Stromal cell of bone marrow (primary cell): ENCODE measurements around the gene FBXW10B.
"Not testable (repeated sequence)": the region's sequence is repeated elsewhere in the genome, so short reads cannot be mapped to it uniquely, and the experiment has no call there.

Experiments used
- DNase-seq: peaks from one replicate; pipeline ENCODE4 v3.0.0-alpha.2; 2012; ENCODE audit warnings: low read depth

Gene FBXW10B, protein sequence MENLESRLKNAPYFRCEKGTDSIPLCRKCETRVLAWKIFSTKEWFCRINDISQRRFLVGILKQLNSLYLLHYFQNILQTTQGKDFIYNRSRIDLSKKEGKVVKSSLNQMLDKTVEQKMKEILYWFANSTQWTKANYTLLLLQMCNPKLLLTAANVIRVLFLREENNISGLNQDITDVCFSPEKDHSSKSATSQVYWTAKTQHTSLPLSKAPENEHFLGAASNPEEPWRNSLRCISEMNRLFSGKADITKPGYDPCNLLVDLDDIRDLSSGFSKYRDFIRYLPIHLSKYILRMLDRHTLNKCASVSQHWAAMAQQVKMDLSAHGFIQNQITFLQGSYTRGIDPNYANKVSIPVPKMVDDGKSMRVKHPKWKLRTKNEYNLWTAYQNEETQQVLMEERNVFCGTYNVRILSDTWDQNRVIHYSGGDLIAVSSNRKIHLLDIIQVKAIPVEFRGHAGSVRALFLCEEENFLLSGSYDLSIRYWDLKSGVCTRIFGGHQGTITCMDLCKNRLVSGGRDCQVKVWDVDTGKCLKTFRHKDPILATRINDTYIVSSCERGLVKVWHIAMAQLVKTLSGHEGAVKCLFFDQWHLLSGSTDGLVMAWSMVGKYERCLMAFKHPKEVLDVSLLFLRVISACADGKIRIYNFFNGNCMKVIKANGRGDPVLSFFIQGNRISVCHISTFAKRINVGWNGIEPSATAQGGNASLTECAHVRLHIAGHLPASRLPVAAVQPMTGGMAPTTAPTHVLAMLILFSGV

DNA sequence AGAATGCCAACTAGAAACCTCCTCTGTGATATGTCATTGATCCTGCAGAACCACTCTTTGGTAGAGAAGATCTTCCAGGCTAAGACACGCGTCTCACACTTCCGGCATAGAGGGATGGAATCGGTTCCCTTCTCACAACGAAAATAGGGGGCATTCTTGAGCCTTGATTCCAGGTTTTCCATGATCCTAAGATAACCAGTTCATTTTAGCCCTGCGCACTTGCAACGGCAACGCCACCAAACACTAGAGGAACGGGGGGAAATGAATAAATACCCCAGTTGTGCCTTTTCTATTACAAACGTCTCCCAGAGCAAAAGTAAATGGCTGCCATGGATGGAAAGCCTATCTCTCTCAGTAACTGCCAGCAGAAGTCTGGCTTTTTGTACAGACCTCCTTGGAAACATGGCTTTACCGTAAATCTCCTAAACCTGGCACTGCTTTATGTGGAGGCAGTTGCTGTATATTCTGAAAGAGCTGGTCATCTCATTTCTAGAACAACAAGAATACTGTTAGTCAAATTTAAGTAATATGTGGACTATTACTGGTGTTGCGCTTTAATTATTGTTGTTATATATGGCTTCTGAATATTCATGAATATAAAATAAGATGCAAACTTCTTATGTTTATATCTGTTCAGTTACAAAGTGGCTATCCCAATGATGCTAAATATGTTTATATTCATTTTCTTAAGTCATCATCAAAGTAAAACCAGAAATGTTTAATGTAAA lies at the start of gene FBXW10B:
Gene FBXW10B, minus strand, starts transcription at position 374 of the 728 bp plus-strand sequence. Its CDS starts 192 bp downstream, at position 182.
- DNase-seq: not testable (repeated sequence)

DNA sequence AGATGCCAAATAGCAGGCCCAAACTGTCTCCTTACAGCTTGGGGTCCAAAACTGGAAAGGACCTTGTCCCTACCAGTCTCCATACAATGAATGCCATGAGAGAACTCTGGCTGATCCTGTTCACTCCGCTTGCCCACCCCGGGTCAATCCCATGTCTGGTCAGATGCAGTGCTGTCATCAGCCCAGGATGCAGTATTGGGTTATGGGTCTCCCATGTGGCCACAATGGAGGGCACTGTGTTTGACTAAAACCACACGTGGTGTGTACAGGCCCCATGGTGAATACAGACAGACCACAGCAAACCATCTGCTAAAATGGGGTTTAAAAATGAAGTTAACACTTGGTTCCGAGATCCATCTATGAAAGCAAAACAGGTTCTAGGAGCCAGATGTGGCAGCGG lies 44.2 kb upstream of the FBXW10B start:
- DNase-seq: no peak

- DNase-seq: no peak
Observed at GRCh38 chr17:15663176-15663575, 43.7 kb upstream of the FBXW10B start.

- no peak for DNase-seq
Observed at GRCh38 chr17:15662681-15663080, 43.2 kb upstream of the FBXW10B start.

- no peak for DNase-seq
Observed at GRCh38 chr17:15660077-15660476, 40.6 kb upstream of the FBXW10B start.

GRCh38 chr17:15659663-15660062 lies 40.2 kb upstream of the FBXW10B start:
- DNase-seq: no peak

DNA sequence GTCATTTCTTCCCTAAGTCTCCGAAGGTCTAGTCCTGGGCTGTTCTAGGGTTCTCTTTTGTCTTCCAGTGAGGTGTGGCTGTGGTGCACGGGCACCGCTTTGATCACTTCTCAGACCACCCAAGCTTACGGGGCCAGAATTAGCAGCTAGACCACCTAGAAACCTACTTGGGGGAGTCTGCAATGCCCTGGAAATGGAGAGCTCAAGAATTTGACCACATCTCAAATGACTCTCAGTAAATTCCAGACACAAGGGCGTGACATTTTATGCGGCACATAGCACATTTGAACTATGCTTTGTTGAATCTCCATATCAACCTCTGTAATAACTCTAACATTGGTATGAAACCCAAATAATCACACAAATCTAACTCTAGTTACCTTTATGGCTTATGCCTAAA lies 39.7 kb upstream of the FBXW10B start:
- DNase-seq: no peak

- no peak for DNase-seq
Observed at GRCh38 chr17:15658296-15658695, 38.8 kb upstream of the FBXW10B start.

- no peak for DNase-seq
Observed at GRCh38 chr17:15657868-15658267, 38.4 kb upstream of the FBXW10B start.

DNA sequence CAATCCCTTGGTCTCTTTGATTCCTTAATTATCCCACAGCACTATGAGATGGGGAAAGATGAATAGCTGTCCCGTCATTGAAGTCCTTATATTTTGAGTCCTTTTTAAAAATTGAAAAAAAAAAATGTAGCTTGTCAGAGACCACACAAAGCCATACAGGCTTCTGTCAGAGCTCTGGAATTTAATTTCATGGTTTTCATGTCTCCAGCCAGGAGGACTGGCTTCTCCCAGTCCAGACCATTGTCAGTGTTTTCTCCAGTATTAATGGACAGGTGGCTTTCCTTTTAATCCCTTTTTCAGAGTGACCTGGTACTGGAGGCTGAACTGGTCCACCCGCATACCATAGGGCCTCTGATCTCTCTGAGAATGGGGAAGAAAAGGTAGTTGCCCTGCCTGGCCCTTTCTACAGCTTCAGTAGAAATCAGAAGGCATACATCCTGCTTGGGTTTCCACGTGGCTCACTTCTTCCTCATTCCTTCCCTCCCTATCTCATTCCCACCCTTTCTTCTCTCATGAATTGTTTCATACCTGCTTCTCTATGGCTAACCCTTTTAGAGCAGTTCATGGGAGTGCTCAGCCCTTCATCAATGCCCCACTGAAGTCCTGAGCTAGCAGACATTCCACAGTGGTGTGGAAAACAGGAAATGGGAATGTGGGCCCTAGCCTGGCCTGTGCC lies 35.5 kb upstream of the FBXW10B start:
- no peak for DNase-seq

DNA sequence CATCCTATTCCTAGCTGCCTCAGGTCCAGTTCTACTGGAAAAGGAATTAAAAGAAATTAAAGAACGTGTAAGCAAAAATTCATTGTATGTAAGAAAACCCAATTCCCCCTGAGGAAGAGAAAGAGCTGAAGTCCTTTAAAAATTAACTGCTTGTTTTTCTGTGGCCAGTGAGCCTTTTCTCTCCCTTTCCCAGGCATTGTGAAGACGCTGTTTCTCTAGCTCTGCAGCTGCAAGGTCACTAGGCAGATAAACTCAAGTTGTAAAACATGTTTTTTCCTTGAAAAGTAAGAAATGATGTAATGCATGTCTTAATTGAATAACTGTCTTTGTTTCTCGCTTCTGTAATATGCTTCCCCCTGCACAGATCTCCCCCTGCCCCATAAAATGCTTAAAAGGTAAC lies 34.9 kb upstream of the FBXW10B start:
- not testable (repeated sequence) for DNase-seq

- DNase-seq: no peak
Observed at GRCh38 chr17:15652960-15653359, 33.5 kb upstream of the FBXW10B start.

- peak; percentile 97 for DNase-seq
Observed at GRCh38 chr17:15651583-15652110, 32.1 kb upstream of the FBXW10B start.

- DNase-seq: no peak
Observed at GRCh38 chr17:15650741-15651582, 31.5 kb upstream of the FBXW10B start.

- peak; percentile 26 for DNase-seq
Observed at GRCh38 chr17:15649861-15650421, 30.4 kb upstream of the FBXW10B start.

DNA sequence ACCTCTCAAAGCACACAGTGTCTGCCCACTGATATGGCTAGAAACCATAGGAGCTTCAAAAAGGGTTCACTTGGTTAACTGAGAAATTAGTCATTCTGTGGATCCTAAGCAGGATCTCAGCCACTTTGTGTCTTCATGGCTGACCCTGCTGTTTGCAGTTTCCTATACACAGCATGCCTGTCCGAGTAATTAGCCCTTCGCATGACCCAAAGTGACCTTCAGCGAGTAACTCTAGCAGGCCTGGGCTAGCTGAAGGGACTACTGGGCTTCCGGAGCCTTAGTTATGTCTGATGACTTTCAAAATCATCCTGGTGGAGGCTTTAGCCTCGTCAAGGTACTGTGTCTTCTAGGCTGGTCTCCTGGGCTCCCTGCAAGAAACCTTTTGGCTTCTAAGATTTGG lies 28.9 kb upstream of the FBXW10B start:
- DNase-seq: no peak

- DNase-seq: not testable (repeated sequence)
Observed at GRCh38 chr17:15645942-15646312, 26.4 kb upstream of the FBXW10B start.

DNA sequence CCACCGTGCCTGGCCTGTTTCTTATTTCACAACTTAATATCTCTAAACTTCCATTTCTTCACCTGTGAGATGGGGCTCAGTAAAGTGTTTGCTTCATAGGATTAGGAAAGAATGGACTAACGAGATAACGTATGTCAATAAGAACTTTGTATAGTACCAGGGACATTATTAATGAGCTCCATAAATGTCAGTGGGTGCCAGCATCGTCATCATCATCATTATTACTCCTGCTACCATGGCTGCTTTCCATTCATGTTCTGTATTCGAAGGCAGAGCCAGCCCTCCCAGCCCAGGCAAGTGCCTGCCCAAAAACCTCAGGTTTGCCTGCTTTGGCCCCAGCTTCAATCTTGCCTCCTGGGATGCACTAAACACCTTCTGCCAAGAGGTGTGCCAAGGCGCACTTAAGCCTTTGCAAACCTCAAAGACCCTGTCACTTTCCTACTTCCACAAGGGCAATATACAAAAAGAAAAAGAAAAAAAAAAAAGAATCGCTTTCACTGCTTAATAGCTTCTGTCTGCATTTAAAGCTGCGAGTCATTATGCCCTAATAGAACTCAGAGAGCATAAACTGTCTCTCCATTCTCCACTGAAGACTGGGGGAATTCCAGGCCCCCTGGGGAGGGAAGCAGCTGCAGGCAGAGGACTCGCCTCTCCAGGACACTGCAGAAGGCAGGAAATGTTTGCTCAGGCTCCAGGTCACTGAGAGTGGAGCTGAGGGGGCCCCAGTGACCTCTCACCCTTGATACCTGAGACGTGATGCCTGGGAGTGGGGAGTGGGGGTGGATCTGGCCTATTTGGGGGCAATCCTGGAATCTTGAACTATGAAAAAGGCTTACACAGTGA lies 25.8 kb upstream of the FBXW10B start:
- not testable (repeated sequence) for DNase-seq

GRCh38 chr17:15642505-15643251 lies 23.2 kb upstream of the FBXW10B start:
- DNase-seq: not testable (repeated sequence)
